SK-N-MC (cell line): ENCODE results near the gene LRRC38.
"Not testable (repeated sequence)": the region's sequence is repeated elsewhere in the genome, so short reads cannot be mapped to it uniquely, and the experiment has no call there.

ENCODE experiments used
- EZH2 ChIP-seq: fragments of 200-600 bp; sonication (generic); IDR thresholded peaks from one replicate; pipeline ENCODE4 v1.6.1; 2017; ENCODE audit warnings: antibody characterized with exemption
- FOXP2 ChIP-seq: optimal IDR thresholded peaks from 2 replicates; pipeline ENCODE3; 2011; ENCODE audit warnings: mild to moderate bottlenecking, moderate library complexity; ENCODE audit not compliant: insufficient read depth; ENCODE audit errors: extremely low read length, control extremely low read depth
- POLR2AphosphoS5 ChIP-seq: IDR thresholded peaks from 2 replicates; pipeline ENCODE4 v1.6.1; 2012; ENCODE audit warnings: mild to moderate bottlenecking, low read depth, low read length, borderline replicate concordance

GRCh38 chr1:13439104-13439783 is 74.6 kb downstream of the LRRC38 start:
- not testable (repeated sequence) for TF ChIP-seq POLR2AphosphoS5, EZH2, FOXP2
